Esophagus muscularis mucosa (tissue), 4 donors: ENCODE measurements around the gene GPR78. TPM values are rescaled to one million over a fixed set of nuclear protein-coding genes. Genes with fewer than 3 reads are reported as not detected.

Source experiments
- DNase-seq: peaks from one replicate; pipeline ENCODE4 v3.0.0-alpha.2; 2017; ENCODE audit errors: extremely low spot score
- H3K27ac ChIP-seq, 4 donors: fragments of 200-600 bp; sonication (generic); replicated peaks in 1 of 4; 1 replicate in 3 of 4; 2 replicates in 1 of 4; pipeline ENCODE4 v1.5.1; 2016 to 2019; ENCODE audit warnings: mild to moderate bottlenecking in 1 of 4
- H3K27me3 ChIP-seq, 4 donors: fragments of 200-600 bp; sonication (generic); one replicate each; pipeline versions ENCODE4 v1.5.1 to v1.6.0; 2016 to 2019
- H3K36me3 ChIP-seq, 4 donors: fragments of 200-600 bp; sonication (generic); one replicate each; pipeline ENCODE4 v1.5.1; 2016 to 2019
- H3K4me1 ChIP-seq, 4 donors: fragments of 200-600 bp; sonication (generic); one replicate each; pipeline ENCODE4 v1.5.1; 2016 to 2019
- H3K4me3 ChIP-seq, 4 donors: fragments of 200-600 bp; sonication (generic); 1 replicate in 2 of 4; 2 replicates in 2 of 4; pipeline ENCODE4 v1.5.1; 2016 to 2019; ENCODE audit warnings: mild to moderate bottlenecking in 4 of 4, moderate library complexity in 1 of 4
- H3K9me3 ChIP-seq, 4 donors: fragments of 200-600 bp; sonication (generic); 1 replicate in 3 of 4; 2 replicates in 1 of 4; pipeline ENCODE4 v1.5.1; 2016 to 2019
- CTCF ChIP-seq, 3 experiments: fragments of 200-600 bp in 2 of 3; fragments of 450-650 bp in 1 of 3; sonication (generic) in 2 of 3; IDR thresholded peaks; one replicate each; pipeline ENCODE4 v1.5.1; 2017 to 2019; ENCODE audit warnings: antibody characterized with exemption in 3 of 3, mild to moderate bottlenecking in 2 of 3, moderate library complexity in 1 of 3
- EP300 ChIP-seq: sonication (generic); formaldehyde crosslinking; IDR thresholded peaks from one replicate; pipeline ENCODE4 v1.6.1; 2017; ENCODE audit warnings: antibody characterized with exemption
- POLR2A ChIP-seq: fragments of 450-650 bp; IDR thresholded peaks from one replicate; pipeline ENCODE4 v1.6.1; 2017; ENCODE audit warnings: antibody characterized with exemption, moderate library complexity, mild to moderate bottlenecking, low read depth
- POLR2AphosphoS5 ChIP-seq, 2 donors: sonication (generic); formaldehyde crosslinking; IDR thresholded peaks; one replicate each; pipeline ENCODE4 v1.6.1; 2017; ENCODE audit warnings: antibody characterized with exemption in 2 of 2
- WGBS: methylation state at CpG from one replicate; pipeline ENCODE4 v1.1.5; 2018; 5-methylcytosine and 5-hydroxymethylcytosine counted together
- intact Hi-C: fragments of 100-400 bp; cut with DNase I; formaldehyde crosslinking; loops from one replicate; pipeline ENCODE4 v1.15.1; 2023
- total RNA-seq, 4 donors: library from RNA; depleted of rRNA; stranded (reverse); fragments of >200 nt; gene quantifications; one replicate each; pipeline versions ENCODE4 v1.1.0 to v1.2.1, GENCODE V29; 2016

The GPR78 gene
- total RNA-seq, 4 donors from 2014 or later: not detected

- TF ChIP-seq POLR2AphosphoS5 (IDR thresholded peaks at IDR 0.05) (no peak), CTCF (IDR thresholded peaks at IDR 0.05) (no peak), POLR2A (no peak), EP300 (no peak)
- no peak overlapping the region for H3K4me3 ChIP-seq
- H3K36me3 ChIP-seq: no peaks in the 10 kb centered on the region
- intact Hi-C loops: no loop called here
- no peaks in the 10 kb centered on the region for H3K4me1 ChIP-seq
- H3K27me3 ChIP-seq: peaks cover 0 to 23% (median 0%) of the 10 kb centered on the region in 4 donors
- 86% methylated on average over 3 of the region's 3 CpGs for WGBS
- H3K27ac ChIP-seq: no peak overlapping the region
- no peaks in the 10 kb centered on the region for H3K9me3 ChIP-seq
- no peak for DNase-seq
Observed at GRCh38 chr4:8544282-8544681, 35.9 kb upstream of the GPR78 start.

- H3K4me3 ChIP-seq: no peak overlapping the region
- peaks cover 0 to 23% (median 0%) of the 10 kb centered on the region in 4 donors for H3K27me3 ChIP-seq
- H3K4me1 ChIP-seq: no peaks in the 10 kb centered on the region
- no peak for TF ChIP-seq EP300
- TF ChIP-seq POLR2A: no peak
- no peak for TF ChIP-seq CTCF (IDR thresholded peaks at IDR 0.05)
- no peak for TF ChIP-seq POLR2AphosphoS5 (IDR thresholded peaks at IDR 0.05)
- H3K36me3 ChIP-seq: no peaks in the 10 kb centered on the region
- H3K9me3 ChIP-seq: no peaks in the 10 kb centered on the region
- no peak overlapping the region for H3K27ac ChIP-seq
- intact Hi-C loops: no loop called here
- DNase-seq: no peak
- WGBS: 80% methylated on average over 27 of the region's 32 CpGs
Observed at GRCh38 chr4:8544741-8545438, 35.3 kb upstream of the GPR78 start.

GRCh38 chr4:8545439-8545765, 34.8 kb upstream of the GPR78 start:
- H3K4me3 ChIP-seq: no peak overlapping the region
- WGBS: 56% methylated on average over 8 of the region's 9 CpGs
- H3K4me1 ChIP-seq: no peaks in the 10 kb centered on the region
- peaks cover 0 to 23% (median 0%) of the 10 kb centered on the region in 4 donors for H3K27me3 ChIP-seq
- no peaks in the 10 kb centered on the region for H3K9me3 ChIP-seq
- TF ChIP-seq POLR2AphosphoS5 (IDR thresholded peaks at IDR 0.05): no peak
- no peak for TF ChIP-seq POLR2A
- no peak for TF ChIP-seq CTCF (IDR thresholded peaks at IDR 0.05)
- TF ChIP-seq EP300: no peak
- DNase-seq: no peak
- intact Hi-C loops: no loop called here
- H3K36me3 ChIP-seq: no peaks in the 10 kb centered on the region
- H3K27ac ChIP-seq: no peak overlapping the region

- peaks cover 0 to 4% (median 0%) of the 10 kb centered on the region in 4 donors for H3K9me3 ChIP-seq
- TF ChIP-seq POLR2AphosphoS5 (IDR thresholded peaks at IDR 0.05) (no peak), EP300 (no peak), POLR2A (no peak), CTCF (IDR thresholded peaks at IDR 0.05) (no peak)
- H3K36me3 ChIP-seq: no peaks in the 10 kb centered on the region
- H3K4me3 ChIP-seq: no peak overlapping the region
- H3K4me1 ChIP-seq: no peaks in the 10 kb centered on the region
- intact Hi-C loops: no loop called here
- WGBS: 55% methylated on average over 8 of the region's 8 CpGs
- no peak overlapping the region for H3K27ac ChIP-seq
- DNase-seq: no peak
- peaks cover 0 to 23% (median 0%) of the 10 kb centered on the region in 4 donors for H3K27me3 ChIP-seq
Observed at GRCh38 chr4:8546766-8547107, 33.5 kb upstream of the GPR78 start.
